NCI-H748 (cell line): ENCODE measurements around the gene SMARCAL1.

Source experiments
- DNase-seq: peaks from one replicate; lab custom pipeline; 2025; ENCODE audit not compliant: unreplicated experiment; lab: John Stamatoyannopoulos, UW

SMARCAL1 gene

DNA sequence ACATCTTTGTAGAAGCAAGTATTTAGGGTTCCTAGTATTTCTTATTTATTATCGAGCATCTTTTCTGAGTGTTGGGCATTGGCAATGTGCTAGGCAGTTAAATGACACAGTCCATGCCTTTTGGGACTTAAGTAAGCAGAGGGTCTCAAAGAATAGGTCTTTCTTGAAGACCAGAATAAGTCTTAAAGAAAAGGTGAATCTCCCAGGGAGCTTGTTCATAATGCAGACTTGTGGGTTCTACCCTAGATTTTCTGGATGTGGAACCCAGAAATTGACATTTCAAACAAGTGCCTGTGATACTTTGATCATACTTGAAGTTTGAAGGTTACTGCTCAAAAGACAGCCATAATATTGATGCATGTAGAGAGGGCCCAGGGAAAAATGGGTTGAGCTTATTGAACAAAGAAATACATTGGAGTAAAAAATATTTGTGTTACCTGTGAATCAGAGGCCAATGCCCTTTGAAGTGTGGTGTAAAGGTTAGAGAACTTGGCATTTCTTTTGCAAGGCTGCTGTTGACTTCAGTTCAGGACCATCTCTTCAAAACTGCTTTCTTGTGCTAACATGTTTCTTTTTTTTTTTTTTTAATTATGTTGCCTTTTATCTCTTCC is 110.7 kb downstream of the SMARCAL1 start:
- DNase-seq: no peak

DNA sequence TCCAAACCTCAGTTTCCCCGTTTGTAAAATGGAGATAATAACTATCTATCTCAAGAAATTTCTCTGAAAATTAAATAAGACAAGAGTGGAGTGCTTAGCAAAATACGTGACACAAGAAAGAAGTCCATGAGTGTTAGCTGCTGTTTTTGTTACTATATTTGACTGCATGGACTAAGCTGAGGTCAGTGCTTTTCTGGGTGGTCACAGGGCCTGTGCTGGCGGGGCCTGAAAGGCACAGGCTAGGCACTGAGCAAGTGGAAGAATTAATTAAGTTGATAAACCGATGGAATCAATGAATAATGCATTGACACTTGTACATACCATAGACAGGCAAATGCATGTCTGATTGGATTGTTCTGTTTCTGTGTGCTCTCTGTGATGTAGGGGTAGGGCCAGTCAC is 113.7 kb downstream of the SMARCAL1 start:
- DNase-seq: no peak

DNA sequence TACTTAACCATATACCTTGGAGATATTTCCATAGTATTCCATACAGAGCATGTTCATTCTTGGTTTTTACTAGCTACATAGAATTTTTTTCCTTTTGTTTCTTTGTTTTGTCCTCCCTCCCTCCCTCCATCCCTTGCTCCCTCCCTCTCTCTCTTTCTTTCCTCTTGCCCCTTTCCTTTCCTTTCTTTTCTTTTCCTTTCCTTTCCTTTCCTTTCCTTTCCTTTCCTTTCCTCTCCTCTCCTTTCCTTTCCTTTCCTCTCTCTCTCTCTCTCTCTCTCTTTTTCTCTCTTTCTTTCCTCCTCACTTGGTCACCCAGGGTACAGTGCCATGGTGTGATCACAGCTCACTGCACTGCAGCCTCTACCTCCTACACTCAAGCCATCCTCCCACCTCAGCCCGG is 114.7 kb downstream of the SMARCAL1 start:
- no peak for DNase-seq

DNA sequence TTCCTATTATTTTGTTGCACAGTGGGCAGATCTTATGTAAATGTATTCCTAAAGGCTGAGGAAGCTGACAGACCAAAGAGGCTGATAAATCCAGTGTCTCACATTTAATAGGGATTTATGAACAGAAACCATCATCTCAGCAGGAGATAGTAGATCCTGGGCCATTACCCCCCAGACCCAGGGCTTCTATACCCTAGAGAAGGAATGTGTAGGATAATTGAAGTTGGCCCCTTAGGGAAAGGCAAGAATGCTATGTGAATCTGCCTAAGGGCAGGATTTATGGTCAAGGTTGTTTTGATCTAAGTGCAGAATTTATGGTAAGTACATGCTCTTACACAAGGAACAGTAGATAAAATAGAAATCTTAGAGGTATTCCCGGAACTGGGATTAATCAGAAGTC is 115.3 kb downstream of the SMARCAL1 start:
- no peak for DNase-seq

DNA sequence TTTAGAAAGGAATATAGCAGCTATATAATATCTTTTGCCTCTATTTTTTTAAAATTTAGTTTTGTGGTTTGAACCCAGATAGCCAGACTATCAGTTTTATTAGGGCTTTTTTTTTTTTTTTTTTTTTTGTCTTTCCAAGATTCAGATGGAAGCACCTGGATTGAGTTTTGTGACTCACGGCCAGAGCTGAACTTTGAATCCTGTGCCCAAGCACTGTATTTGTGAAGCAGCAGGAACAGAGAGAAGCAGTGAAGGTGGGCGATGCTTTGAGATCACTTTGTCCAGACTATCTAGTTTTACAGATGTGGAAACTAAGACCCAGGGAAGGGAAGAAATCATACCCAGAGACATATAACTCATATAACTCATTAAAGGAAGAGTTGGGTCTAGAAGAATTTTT is 120.3 kb downstream of the SMARCAL1 start:
- DNase-seq: no peak
